RWPE2 (cell line): ENCODE measurements around the gene CCDC192.
A peak's percentile ranks its signal among the peaks of the same experiment; 100 is the strongest.

Experiments used
- ATAC-seq: fragments of 200-7000 bp; cut with Tn5 transposase; 3 replicates; pipeline ENCODE4 v1.9.1; 2021; ENCODE audit warnings: low read depth
- DNase-seq: peaks from one replicate; pipeline ENCODE4 v3.0.0-alpha.2; 2020; ENCODE audit warnings: low spot score
- H3K27ac ChIP-seq: fragments of 450-650 bp; 2 replicates; pipeline ENCODE4 v1.5.1; 2017; ENCODE audit warnings: mild to moderate bottlenecking; ENCODE audit not compliant: poor library complexity, severe bottlenecking
- H3K27me3 ChIP-seq: fragments of 250-450 bp; sonication (Bioruptor Pico); 2 replicates; pipeline ENCODE4 v1.5.1; 2021; ENCODE audit warnings: mild to moderate bottlenecking, moderate library complexity; ENCODE audit not compliant: insufficient read depth, poor library complexity, severe bottlenecking
- H3K36me3 ChIP-seq: fragments of 250-450 bp; sonication (Bioruptor Pico); 2 replicates; pipeline ENCODE4 v1.5.1; 2020; ENCODE audit warnings: low read depth, mild to moderate bottlenecking, moderate library complexity
- H3K4me1 ChIP-seq: fragments of 250-450 bp; sonication (Bioruptor Pico); 2 replicates; pipeline ENCODE4 v1.5.1; 2021; ENCODE audit warnings: mild to moderate bottlenecking, moderate library complexity; ENCODE audit not compliant: insufficient read depth, poor library complexity, severe bottlenecking
- H3K4me3 ChIP-seq: fragments of 250-450 bp; sonication (Bioruptor Pico); 2 replicates; pipeline ENCODE4 v1.5.1; 2021; ENCODE audit warnings: mild to moderate bottlenecking, moderate library complexity; ENCODE audit not compliant: severe bottlenecking
- H3K9me3 ChIP-seq: fragments of 250-450 bp; sonication (Bioruptor Pico); 2 replicates; pipeline ENCODE4 v1.5.1; 2021; ENCODE audit warnings: mild to moderate bottlenecking, moderate library complexity; ENCODE audit not compliant: severe bottlenecking
- CTCF ChIP-seq: fragments of 450-650 bp; IDR thresholded peaks from one replicate; pipeline ENCODE4 v1.5.1; 2017; ENCODE audit warnings: mild to moderate bottlenecking, moderate library complexity; ENCODE audit not compliant: poor library complexity, severe bottlenecking

CCDC192 gene

DNA sequence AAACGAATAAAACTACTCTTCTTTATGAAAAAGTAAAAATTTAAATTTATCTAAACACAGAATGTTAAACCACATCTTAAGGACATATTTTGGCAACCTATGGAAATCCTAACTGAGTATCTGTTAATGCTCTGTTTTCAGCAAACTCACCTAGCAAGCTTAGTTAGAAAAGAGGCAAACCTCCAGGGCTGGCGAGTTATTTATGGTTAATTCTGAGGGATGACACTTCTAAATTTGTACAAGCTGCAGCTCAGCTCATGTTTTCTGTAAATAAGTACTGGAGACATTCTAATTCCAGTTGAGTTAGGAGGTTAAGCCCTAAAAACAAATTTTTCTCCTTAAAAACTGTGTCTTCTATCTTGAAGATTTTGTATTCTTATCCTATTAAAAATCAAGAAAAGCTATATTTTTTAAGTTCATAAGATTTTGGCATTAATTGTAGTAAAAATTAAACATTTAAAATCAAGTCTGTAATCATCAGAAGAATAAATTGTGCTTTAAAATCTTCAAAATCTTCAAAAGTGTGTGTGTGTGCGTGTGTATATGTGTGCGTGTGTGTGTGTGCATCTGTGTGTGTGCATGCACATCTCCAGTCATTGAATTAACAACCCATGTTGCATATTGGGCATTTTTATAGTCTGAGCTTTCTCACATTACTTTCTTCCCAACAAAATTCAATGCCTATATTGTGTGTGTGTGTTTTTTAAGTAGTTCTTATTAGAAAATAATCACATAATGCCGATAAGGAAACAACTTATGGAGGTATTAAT, 127.8 kb downstream of the CCDC192 start:
- H3K27ac ChIP-seq = no peak overlapping the region
- H3K9me3 ChIP-seq = no peaks in the 10 kb centered on the region
- DNase-seq = no peak
- no peak overlapping the region for H3K4me3 ChIP-seq
- no peaks in the 10 kb centered on the region for H3K4me1 ChIP-seq
- TF ChIP-seq CTCF = no peak
- no peak for ATAC-seq
- no peaks in the 10 kb centered on the region for H3K27me3 ChIP-seq
- H3K36me3 ChIP-seq = no peaks in the 10 kb centered on the region

DNA sequence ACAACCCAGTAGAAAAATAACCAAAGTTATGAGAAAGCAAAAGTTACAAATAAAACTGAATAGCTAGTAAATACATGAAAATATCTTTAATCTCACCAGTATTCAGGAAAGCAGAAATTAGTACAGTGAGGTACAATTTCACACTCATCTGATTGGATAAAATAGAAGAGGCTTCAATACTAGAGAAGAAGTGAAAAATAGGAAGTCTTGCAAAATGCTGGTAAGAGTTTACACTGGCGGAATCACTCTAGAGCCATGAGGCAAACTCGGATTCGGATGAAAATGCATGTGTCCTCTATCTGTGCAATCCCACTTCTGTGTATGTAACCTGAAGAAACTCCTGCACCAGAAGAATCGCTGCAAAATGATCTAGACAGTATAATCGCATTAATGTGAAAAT, 128.9 kb downstream of the CCDC192 start:
- Histone ChIP-seq H3K4me3 (no peak overlapping the region), H3K9me3 (no peaks in the 10 kb centered on the region), H3K36me3 (no peaks in the 10 kb centered on the region), H3K27ac (no peak overlapping the region), H3K27me3 (no peaks in the 10 kb centered on the region), H3K4me1 (no peaks in the 10 kb centered on the region)
- no peak for DNase-seq
- no peak for ATAC-seq
- TF ChIP-seq CTCF = no peak

GRCh38 chr5:127834094-127834531, 130.9 kb downstream of the CCDC192 start:
- DNase-seq = no peak
- no peaks in the 10 kb centered on the region for H3K27me3 ChIP-seq
- peak; percentile 20 for TF ChIP-seq CTCF
- H3K36me3 ChIP-seq = no peaks in the 10 kb centered on the region
- peak; percentile 83 for ATAC-seq
- no peak overlapping the region for H3K4me3 ChIP-seq
- H3K4me1 ChIP-seq = no peaks in the 10 kb centered on the region
- H3K9me3 ChIP-seq = no peaks in the 10 kb centered on the region
- no peak overlapping the region for H3K27ac ChIP-seq

DNA sequence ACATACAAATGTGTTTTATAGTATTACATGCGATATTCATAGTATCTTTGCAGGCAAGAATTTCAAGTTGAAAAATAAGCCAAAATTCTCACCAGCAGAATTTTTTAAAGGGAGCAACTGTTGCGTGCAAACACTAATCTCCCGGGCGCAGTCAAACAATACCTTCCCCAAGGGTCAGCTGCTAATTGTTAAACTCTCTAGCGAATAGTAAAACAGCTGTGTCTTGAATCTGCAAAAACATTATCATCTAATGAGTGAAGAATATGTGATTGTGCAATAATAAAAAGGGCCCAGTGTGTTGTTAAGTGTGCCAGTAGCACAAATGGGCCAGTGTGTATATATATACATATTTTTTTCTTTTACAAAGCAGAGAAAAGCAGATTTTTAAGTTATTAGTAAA, 131.4 kb downstream of the CCDC192 start:
- H3K4me1 ChIP-seq = no peaks in the 10 kb centered on the region
- no peaks in the 10 kb centered on the region for H3K27me3 ChIP-seq
- no peaks in the 10 kb centered on the region for H3K9me3 ChIP-seq
- H3K27ac ChIP-seq = no peak overlapping the region
- H3K4me3 ChIP-seq = no peak overlapping the region
- no peak for DNase-seq
- no peak for ATAC-seq
- H3K36me3 ChIP-seq = no peaks in the 10 kb centered on the region
- peak; percentile 2 for TF ChIP-seq CTCF

- Histone ChIP-seq H3K4me1 (no peaks in the 10 kb centered on the region), H3K4me3 (no peak overlapping the region), H3K36me3 (no peaks in the 10 kb centered on the region), H3K27me3 (peaks cover 3% of the 10 kb centered on the region), H3K27ac (no peak overlapping the region), H3K9me3 (no peaks in the 10 kb centered on the region)
- DNase-seq (no peak), ATAC-seq (peak; percentile 70)
- no peak for TF ChIP-seq CTCF
Measured at GRCh38 chr5:127838661-127839060, 135.5 kb downstream of the CCDC192 start.
